ENCODE results near the gene MYLIP.
A peak's percentile ranks its signal among the peaks of the same experiment; 100 is the strongest.

MYLIP gene

DNA sequence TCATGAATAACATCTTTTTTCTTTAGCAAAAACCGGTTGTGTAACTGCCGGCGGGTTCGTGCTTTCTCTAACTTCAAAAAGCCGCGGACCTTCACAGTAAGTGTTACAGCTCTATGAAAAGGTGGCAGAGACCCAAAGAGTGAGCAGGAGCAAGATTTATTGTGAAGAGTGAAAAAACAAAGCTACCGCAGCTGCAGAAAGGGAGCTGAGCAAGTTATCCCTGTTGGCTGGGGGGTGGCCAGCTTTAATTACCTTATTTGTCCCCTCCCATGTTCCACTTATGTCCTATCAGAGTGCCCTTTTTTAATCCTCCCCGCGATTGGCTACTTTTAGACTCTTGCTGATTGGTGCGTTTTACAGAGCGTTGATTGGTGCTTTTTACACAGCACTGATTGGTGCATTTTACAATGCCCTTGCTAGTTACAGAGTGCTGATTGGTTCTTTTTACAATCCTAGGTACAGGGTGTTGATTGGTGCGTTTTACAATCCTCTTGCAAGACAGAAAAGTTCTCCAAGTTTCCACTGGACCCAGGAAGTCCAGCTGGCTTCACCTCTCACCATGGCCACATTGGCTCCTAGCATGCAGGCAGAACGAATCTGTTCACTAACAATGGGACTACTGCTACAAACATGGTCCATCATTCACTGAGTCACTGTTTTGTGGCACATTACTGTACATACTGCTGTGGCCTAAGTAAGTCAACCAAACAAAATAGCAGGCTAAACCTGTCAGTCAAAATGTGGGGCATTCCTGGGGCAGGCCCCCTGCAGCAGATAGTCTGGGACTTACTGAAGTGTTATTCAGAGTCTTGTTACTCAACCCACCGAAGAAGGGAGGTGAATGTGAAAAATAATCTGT lies 52.8 kb downstream of the MYLIP start:
- H3K4me3 ChIP-seq (replicated peaks; ENCODE audit: low read depth, low read length), result no peak overlapping the region
- DNase-seq (ENCODE audit: low read depth), result no peak
- TF ChIP-seq, protein P1, sequence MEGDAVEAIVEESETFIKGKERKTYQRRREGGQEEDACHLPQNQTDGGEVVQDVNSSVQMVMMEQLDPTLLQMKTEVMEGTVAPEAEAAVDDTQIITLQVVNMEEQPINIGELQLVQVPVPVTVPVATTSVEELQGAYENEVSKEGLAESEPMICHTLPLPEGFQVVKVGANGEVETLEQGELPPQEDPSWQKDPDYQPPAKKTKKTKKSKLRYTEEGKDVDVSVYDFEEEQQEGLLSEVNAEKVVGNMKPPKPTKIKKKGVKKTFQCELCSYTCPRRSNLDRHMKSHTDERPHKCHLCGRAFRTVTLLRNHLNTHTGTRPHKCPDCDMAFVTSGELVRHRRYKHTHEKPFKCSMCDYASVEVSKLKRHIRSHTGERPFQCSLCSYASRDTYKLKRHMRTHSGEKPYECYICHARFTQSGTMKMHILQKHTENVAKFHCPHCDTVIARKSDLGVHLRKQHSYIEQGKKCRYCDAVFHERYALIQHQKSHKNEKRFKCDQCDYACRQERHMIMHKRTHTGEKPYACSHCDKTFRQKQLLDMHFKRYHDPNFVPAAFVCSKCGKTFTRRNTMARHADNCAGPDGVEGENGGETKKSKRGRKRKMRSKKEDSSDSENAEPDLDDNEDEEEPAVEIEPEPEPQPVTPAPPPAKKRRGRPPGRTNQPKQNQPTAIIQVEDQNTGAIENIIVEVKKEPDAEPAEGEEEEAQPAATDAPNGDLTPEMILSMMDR (IDR thresholded peaks at IDR 0.05; ENCODE audit: low read length, missing control alignments), result no peak

DNA sequence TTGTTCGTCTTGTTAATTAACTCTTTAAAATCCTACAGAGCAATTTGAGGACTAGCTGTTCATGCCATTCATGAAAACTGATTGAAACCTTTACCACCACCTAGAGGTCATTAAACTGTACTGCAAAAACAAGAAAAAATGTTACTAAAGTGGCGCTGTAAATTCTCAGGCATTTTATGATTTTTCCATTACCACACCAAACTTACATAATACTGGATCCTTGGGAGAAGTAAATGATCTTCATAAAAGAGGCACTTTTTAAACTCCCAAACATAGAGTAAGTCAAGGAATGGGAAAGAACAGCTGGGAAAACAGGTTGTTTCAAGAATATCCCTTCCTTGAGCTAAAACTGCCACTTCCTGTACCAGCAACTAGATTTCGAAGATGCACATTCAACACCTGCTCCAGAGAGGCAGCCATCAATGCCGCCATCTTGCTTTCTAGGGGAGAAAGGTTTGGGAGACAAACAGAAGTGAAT lies 54.3 kb downstream of the MYLIP start:
- no peak overlapping the region for H3K4me3 ChIP-seq (replicated peaks; ENCODE audit: low read depth, low read length)
- TF ChIP-seq, protein P1 (IDR thresholded peaks at IDR 0.05; ENCODE audit: low read length, missing control alignments), result peak; percentile 67
- DNase-seq (ENCODE audit: low read depth), result peak; percentile 69

DNA sequence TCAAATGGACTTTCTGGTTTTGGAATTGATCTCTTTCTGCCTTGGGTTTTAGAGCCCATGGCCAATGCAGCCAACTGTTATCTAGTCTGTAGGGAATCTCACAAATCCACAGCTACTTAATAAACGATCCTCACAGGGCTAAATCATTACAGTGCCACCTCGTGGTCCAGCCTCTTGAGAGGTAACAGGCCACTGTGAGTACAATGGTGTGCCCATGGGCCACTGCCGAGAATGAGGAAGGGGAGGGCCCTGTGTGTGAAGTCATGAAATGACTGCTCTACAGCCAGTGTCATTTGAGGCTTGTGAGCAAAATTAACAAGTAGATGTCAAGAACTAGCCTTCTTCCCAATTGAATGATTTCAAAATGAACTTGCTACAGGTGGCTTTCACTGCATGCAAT lies 55.2 kb downstream of the MYLIP start:
- TF ChIP-seq, protein P1 (IDR thresholded peaks at IDR 0.05; ENCODE audit: low read length, missing control alignments), result peak; percentile 48

DNA sequence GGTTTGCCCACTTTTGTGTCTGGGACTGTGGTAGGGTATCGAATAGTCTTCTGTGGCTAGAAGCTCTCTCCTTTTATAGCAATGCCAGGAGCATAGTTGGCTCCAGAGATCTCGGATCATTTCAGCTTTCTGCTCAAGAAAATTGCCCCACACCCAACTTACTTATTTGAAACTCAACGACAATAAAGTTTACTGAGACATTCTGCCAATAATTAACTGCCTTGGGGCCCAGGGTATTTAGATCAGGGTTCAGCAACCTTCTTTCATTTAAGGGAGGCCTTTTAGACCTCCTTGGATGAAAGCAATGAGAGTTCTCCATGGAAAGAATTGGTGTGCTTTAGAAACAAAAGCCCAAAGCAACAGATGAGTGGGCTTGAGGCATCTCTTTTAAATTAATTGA lies 55.7 kb downstream of the MYLIP start:
- TF ChIP-seq, protein P1 (IDR thresholded peaks at IDR 0.05; ENCODE audit: low read length, missing control alignments), result no peak
- DNase-seq (ENCODE audit: low read depth), result no peak
- no peak overlapping the region for H3K4me3 ChIP-seq (replicated peaks; ENCODE audit: low read depth, low read length)

More for the DNA sequence above, 55.2 kb downstream of the MYLIP start:
- DNase-seq (ENCODE audit: low read depth), result peak; percentile 56
- no peak overlapping the region for H3K4me3 ChIP-seq (replicated peaks; ENCODE audit: low read depth, low read length)

DNA sequence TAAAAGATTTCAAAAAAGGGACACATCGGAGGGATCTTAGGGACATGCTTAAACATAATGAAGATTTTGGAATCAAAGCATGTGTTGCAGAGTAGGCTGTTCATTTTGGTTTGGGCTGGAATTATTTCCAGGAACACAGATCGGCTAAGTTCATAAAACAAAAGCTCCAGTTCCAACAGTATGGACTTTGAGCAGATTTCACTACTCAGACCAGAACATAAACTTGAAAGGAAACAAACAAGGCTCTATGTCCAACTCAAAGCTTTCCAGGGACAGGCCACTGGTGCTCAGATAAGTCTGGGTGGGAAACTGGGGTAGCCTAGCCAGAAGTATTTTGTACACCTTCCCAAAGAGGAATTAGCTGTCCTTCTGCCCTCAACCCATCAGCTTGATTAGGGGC lies 58.3 kb downstream of the MYLIP start:
- no peak for DNase-seq (ENCODE audit: low read depth)
- no peak overlapping the region for H3K4me3 ChIP-seq (replicated peaks; ENCODE audit: low read depth, low read length)
- TF ChIP-seq, protein P1 (IDR thresholded peaks at IDR 0.05; ENCODE audit: low read length, missing control alignments), result no peak

DNA sequence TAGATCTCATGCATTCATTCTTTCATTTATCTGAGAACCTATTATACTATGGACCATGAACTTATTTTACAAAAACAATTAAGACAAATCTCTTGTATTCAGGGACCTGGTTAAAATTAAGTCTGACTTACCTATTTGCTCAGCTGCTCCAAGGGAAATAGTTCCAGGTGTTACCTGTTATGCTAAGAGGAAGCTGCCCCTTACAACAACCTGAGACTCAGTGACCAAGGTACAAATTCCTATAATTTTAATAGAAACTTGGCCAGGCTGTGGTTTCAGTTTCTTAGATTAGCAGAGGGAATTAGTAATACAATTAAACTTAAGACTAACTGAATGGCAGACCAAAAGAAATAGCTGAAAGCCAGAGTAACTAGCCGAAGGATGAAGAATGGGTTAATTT lies 61.3 kb downstream of the MYLIP start:
- TF ChIP-seq, protein P1 (IDR thresholded peaks at IDR 0.05; ENCODE audit: low read length, missing control alignments), result no peak
- DNase-seq (ENCODE audit: low read depth), result no peak
- H3K4me3 ChIP-seq (replicated peaks; ENCODE audit: low read depth, low read length), result no peak overlapping the region
